Measurements from ENCODE around the gene INTS11. TPM values are rescaled to one million over a fixed set of nuclear protein-coding genes. Genes with fewer than 3 reads are reported as not detected.

The INTS11 gene
- total and polyA plus RNA-seq, 2 of the 13 experiments (the other 11 are each of a cell fraction or from before 2014, with no cell fraction given): 52.8 to 94.8 TPM

DNA sequence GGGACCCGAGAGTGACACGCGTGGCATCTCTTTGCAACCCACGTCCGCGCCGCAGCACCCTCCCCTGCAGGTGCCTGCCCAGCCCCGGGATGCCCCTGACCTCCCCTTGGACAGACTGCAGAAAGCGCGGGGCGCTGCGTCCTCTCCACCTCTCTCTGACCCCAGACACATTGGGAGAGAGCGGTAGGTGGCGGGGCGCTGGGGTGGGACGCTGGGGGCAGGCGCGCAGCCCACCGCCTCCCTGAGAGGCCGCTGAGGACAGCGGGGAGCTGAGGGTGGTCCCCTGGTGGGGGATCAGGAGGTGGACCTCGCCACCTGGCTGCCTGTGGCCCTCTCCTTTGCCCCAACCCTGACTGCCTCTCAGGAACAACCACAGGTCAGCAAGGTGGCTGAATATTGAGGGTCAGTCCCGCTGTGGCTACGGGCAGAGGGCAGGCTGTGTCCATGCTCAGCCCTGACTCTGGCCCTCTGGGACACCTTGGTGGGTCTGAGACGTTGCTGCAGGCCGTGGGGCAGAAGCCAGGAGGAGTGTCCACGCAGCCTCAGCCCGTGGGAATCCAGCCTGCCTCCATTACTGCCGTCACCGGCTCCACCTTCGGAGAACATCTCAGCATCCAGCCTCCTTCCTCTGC is 50.0 kb downstream of the INTS11 start (continued):
- TF ChIP-seq GZF1 (CRISPR knock-in tag; IDR thresholded peaks at IDR 0.05): no peak
- TF ChIP-seq PLRG1 (conservative IDR thresholded peaks at IDR 0.05): no peak
- peak; percentile 54 for TF ChIP-seq AGO2 (optimal IDR thresholded peaks at IDR 0.05; ENCODE audit: low read depth, low read length)
- TF ChIP-seq, protein P1, sequence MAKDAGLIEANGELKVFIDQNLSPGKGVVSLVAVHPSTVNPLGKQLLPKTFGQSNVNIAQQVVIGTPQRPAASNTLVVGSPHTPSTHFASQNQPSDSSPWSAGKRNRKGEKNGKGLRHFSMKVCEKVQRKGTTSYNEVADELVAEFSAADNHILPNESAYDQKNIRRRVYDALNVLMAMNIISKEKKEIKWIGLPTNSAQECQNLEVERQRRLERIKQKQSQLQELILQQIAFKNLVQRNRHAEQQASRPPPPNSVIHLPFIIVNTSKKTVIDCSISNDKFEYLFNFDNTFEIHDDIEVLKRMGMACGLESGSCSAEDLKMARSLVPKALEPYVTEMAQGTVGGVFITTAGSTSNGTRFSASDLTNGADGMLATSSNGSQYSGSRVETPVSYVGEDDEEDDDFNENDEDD (CRISPR knock-in tag; IDR thresholded peaks at IDR 0.05; ENCODE audit: borderline replicate concordance): no peak
- 0 out of 2 replicates have a peak, but pooled peaks have one; percentile 8 for TF ChIP-seq TAF1 (CRISPR knock-in tag; IDR thresholded peaks at IDR 0.05)
- TF ChIP-seq ZNF496 (CRISPR knock-in tag; IDR thresholded peaks at IDR 0.05; ENCODE audit: insufficient replicate concordance): no peak
- no peak for TF ChIP-seq ZNF607 (CRISPR knock-in tag; IDR thresholded peaks at IDR 0.05; ENCODE audit: borderline replicate concordance)
- no peak for TF ChIP-seq HCFC1 (IDR thresholded peaks at IDR 0.05; ENCODE audit: low read depth, low read length)
- no peak for TF ChIP-seq ZNF737 (CRISPR knock-in tag; IDR thresholded peaks at IDR 0.05; ENCODE audit: borderline replicate concordance)
- no peak for TF ChIP-seq ZNF337 (CRISPR knock-in tag; IDR thresholded peaks at IDR 0.05; ENCODE audit: borderline replicate concordance, low read depth)
- TF ChIP-seq DR1 (CRISPR knock-in tag; IDR thresholded peaks at IDR 0.05): no peak
- no peak for TF ChIP-seq AHR (CRISPR knock-in tag; IDR thresholded peaks at IDR 0.05)
- TF ChIP-seq ARID4A (CRISPR knock-in tag; IDR thresholded peaks at IDR 0.05; ENCODE audit: borderline replicate concordance): peak; percentile 6; the same call in 1 of the 2 replicates
- TF ChIP-seq ZNF878 (CRISPR knock-in tag; IDR thresholded peaks at IDR 0.05): peak; percentile 4; the same call in 1 of the 2 replicates
- TF ChIP-seq, protein P2, sequence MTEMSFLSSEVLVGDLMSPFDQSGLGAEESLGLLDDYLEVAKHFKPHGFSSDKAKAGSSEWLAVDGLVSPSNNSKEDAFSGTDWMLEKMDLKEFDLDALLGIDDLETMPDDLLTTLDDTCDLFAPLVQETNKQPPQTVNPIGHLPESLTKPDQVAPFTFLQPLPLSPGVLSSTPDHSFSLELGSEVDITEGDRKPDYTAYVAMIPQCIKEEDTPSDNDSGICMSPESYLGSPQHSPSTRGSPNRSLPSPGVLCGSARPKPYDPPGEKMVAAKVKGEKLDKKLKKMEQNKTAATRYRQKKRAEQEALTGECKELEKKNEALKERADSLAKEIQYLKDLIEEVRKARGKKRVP (CRISPR knock-in tag; IDR thresholded peaks at IDR 0.05): no peak
- no peak for TF ChIP-seq ZNF775 (CRISPR knock-in tag; IDR thresholded peaks at IDR 0.05; ENCODE audit: borderline replicate concordance)
- no peak for TF ChIP-seq MIXL1 (CRISPR knock-in tag; IDR thresholded peaks at IDR 0.05)
- TF ChIP-seq HES4 (CRISPR knock-in tag; IDR thresholded peaks at IDR 0.05; ENCODE audit: borderline replicate concordance): peak; percentile 61; the same call in 1 of the 2 replicates
